Hematopoietic multipotent progenitor cell treated with erythropoietin and hydrocortisone succinate and interleukin-3 and kit ligand, for 17 days (in vitro differentiated cells): ENCODE measurements around the gene MMP24.
"Not testable (repeated sequence)": the region's sequence is repeated elsewhere in the genome, so short reads cannot be mapped to it uniquely, and the experiment has no call there.

Experiments used
- DNase-seq: peaks from one replicate; pipeline ENCODE4 v3.0.0-alpha.2; 2015; ENCODE audit warnings: low spot score

Gene MMP24

DNA sequence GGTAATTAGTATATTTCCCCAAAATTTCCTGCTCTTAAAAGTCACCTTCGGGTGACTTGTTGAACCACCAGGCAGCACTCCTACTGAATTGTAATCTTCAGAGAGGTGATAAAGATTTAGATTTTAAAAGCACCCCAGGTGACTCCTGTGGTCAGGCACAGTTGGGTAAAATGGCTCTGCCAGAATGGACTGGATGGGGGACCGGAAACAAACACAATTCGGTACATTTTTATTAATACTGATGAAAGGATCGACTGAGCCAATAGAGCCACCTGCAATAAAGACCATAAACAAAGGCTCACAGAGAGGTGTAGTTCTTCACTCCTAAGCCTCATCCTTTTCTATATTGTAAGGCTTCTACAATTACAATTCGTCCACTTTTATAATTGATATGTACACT, 85.3 kb downstream of the MMP24 start:
- no peak for DNase-seq

DNA sequence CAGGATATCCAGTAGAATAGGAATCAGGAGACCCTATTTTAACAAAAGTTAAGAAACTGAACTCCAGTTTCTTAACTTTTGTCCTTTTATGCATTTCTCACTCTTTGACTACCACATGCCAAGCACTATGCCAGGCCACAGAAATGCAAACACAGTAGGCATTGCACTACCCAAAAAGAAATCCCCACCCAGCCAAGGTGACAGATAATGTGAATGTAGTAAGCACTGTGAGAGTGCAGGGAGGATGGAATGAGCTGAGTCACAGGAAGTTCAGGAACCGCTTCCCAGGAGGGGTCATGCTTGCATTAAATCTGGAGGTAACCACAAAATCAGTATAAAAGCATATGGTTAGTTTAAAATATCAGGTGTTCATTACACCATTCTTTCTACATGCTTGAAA, 85.8 kb downstream of the MMP24 start:
- DNase-seq, result no peak

GRCh38 chr20:35314816-35315631, 88.5 kb downstream of the MMP24 start:
- no peak for DNase-seq

DNA sequence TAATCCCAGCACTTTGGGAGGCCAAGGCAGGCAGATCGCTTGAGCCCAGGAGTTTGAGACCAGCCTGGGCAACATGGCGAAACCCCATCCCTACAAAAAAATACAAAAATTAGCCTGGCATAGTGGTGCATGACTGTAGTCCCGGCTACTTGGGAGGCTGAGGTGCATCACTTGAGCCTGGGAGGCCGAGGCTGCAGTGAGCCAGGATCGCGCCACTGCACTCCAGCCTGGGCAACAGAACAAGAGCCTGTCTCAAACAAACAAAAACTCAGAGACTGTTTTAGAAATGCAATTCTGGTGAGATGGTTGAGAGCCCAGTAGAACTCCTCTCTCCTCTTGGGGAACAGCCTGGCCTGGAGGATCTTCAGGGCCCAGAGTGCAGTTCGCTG, 89.1 kb downstream of the MMP24 start:
- DNase-seq, result not testable (repeated sequence)

DNA sequence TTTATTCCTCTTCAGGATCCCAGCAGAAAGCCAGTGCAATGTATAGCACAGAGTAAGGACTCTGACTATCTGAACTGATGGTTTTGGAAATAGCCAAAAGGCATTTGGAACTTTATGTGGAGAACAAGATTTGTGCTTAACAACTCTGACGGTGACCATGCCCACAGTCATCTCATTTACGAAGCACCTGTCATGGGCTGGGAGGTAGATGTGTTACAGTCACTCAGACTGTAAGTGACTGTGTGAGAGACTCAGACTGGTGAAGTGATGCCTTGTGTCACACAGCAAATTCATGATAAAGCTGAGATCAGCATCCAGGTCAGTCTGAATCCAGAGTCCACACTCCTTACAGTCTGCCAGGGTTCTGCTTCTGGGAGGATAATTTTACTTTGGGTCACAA, 89.6 kb downstream of the MMP24 start:
- DNase-seq, result no peak

DNA sequence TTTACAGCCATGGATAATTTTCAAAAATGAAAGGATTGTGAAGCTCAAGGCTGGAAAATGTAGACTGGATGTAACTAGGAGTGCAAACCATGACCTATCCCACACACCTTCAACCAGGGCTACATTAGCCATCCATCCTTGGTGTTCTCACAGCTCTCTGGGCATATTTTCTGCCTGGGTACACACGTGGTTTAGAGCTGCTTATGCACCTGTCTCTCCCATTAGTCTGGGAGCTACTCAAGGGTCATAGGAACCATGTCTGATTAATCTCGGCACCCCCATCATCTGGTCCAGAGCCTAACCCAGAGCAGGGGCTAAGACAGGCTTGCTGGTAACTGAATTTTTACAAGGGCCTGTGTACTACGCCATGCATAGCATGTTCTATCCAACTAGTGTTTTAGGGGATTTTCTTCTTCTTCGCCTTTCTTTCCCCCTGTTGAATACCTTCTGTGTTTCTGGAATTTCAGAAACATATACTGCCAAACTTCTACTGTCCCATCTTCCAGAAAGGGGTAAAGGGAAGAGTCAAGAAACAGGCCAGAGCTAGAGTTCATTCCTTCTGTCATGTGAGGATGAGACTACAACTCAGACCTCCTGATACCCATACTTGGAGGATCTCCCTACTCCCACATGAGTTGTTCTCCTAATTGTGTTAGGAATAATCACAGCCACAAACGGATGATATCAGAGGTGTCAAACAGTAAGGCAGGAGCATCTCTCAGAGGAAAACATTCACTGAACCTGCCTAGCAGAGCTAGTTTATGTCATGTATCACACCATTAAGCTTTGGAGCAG, 91.1 kb downstream of the MMP24 start:
- no peak for DNase-seq

DNA sequence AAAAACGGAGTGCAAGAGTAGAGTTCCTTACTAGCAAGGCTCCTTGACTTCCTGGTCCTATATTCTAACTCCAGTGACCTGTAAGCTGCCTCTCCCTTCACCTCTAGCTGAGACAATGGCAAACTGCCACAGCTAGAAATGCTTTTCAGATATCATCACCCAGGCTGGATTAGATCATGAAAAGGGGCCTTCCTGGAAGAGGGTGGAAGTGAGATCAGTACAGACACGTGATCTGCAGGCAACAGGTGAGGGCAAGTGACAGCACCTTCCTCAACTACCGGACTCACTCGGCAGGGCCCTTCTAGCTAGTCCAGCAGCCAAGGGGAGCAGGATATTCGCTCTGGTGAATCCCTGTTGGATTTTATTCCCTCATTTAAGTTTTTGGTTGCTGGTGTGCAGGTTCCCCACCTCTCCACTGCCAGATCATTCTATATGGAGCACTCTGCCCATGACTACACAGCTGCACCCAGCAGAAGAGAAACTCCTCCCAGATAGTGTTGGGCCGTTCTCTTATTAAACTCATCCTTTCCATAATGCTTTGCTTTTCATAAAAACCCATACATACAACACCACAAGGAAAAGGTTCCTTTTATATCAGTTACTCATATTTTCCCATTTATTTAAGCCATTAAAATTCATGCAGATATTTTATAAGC, 92.1 kb downstream of the MMP24 start:
- DNase-seq, result no peak

DNA sequence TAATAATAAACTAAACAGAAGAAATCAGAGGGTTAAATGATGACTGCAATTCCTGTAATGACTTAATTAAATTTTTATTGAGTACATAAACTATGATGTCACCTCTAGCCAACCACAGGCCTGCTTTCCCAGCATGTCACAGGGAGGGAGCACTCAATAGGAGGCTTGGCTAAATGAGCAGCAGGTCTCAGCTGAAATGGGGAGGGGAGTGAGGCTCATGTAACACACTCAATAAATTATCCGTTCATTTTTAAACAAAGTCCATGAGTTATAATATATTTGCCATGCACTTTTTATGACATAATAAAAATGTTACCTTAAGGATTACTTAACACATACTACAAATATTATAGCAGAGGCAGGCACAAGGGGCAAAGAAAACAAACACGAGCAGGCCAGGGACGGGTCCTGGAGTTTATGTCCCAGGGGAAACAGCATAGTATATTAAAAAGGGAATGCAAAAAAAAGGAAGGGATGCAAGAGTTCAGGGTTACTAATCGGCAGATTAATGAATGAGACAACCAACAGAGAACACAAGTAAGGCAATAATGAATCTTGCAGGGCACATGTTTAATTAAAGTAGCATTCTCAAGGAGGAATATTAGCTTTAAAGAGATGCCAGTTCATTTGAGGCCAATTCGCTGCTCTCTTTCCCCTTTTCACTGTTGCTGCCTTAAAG, 92.8 kb downstream of the MMP24 start:
- no peak for DNase-seq

- no peak for DNase-seq
Measured at GRCh38 chr20:35319871-35320197, 93.3 kb downstream of the MMP24 start.

DNA sequence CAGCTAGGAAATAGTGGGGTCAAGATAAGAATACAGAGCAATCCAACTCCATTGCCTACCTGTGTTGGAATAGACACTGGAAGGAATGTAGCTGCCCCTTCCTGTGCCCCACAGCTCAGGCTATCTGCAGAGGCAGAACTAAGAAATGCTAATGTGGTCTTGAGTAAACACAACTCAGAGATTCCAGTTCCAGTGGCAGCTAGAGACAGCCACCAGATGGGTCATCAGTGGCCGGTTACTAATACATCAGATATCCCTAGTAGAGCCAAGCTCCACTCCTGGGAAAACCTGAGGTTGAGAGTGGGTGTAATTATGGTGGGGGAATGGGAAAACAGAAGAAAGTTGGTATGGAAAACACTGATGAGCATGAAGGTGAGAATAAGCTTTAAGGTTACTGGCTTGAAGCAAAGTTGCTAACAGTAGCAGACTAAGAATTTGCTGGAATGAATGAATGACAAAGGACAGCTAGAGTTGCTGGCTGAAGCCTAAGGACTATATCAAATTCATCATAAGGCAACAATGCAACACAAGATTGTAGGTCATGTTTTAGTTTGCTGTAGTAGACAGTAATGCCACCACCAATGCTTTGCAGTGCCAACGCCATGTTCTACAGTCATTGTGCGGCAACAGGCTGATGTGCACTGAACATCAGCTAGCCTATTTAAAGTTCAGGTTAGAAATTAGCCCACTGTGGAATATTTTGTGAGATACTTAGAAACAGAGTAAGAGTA, 94.1 kb downstream of the MMP24 start:
- DNase-seq, result no peak

GRCh38 chr20:35325401-35325800, 98.9 kb downstream of the MMP24 start:
- DNase-seq, result no peak

DNA sequence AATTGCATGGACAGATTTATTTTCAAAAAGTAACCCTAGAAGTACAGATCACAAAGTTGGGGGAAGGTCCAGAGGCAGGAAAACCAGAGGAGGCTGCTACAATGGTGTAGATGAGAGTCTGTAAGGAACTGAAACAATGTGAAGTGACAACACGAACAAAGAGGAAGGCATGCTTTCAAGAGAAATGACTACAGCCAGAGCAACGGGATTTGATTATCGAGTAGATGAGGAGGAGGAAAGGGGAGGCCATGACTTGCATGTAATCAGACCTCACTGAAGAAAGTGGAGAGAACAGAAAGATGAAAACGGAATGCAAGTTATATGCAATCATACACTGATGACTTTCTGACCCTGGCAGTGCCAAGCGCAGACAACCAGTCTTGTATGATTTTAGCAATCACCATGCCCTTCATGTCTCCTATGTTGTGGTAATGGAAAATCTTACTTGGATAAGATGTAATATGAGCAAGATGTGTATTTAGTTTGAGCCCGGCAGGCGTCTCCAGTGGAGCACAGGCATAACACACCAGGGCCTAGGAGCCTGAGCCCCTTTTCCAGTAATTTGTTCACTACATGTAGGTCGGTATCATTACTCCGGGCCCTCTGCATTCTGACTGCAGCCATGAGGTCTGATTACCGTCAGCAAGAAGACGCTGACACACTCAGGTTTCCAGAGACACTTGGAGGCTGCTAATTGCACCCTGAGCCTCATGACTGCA, 99.7 kb downstream of the MMP24 start:
- DNase-seq, result no peak
